HG02884 (cell line): ENCODE results near the gene WWP2.
"Not testable (repeated sequence)": the region's sequence is repeated elsewhere in the genome, so short reads cannot be mapped to it uniquely, and the experiment has no call there.

Source experiments
- ATAC-seq: cut with Tn5 transposase; IDR thresholded peaks from one replicate; pipeline ENCODE4 v1.9.1; 2021; ENCODE audit warnings: mild to moderate bottlenecking, moderate library complexity; ENCODE audit not compliant: unreplicated experiment

WWP2 gene

DNA sequence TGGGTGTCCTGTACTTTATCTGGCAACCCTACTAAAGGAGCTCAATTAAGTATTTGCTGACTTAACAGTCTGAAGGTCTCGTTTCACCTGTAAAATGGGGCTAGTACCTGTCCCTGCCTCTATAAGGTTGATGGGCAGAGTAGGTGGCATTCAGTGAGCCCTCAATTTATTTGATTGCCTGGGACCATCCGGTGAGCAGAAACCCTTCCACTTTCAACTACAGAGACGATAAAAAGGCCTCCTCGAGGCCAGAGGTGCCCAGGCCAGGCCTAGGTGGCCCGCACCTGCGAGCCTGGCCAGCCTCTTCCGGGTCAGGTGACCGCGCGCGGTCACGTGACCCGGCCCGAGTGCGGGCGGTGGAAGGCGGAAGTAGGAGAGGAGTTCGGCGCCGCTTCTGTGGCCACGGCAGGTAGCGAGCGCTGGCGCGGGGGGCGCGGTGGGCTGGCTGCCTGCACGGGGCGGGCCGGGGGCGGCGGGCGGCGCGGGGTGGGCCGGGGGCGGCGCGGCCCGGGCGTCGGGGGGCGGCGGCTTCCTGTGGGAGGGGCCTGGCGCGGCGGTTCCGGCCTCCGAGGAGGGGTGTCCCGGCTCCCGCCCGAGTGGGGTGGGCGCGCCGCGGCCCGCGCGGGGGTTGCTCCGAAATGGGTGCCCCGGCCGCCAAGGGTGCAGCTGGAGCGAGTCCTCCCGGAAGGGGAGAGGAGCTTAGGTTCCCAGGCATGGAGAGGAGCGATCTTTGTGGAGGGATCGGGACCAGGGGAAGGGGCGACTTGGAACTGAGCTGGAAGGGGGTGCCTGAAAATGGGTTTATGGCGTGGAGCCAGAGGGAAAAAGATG, at the start of gene WWP2:
Gene WWP2 (plus strand): TSS at position 350 of the 831 bp plus-strand sequence. CDS start 24,679 bp downstream, outside the sequence.
- ATAC-seq = peak; percentile 77

- ATAC-seq = no peak
Measured at GRCh38 chr16:69712914-69713581, 49.1 kb upstream of the WWP2 start.

- no peak for ATAC-seq
Measured at GRCh38 chr16:69717066-69717465, 45.1 kb upstream of the WWP2 start.

DNA sequence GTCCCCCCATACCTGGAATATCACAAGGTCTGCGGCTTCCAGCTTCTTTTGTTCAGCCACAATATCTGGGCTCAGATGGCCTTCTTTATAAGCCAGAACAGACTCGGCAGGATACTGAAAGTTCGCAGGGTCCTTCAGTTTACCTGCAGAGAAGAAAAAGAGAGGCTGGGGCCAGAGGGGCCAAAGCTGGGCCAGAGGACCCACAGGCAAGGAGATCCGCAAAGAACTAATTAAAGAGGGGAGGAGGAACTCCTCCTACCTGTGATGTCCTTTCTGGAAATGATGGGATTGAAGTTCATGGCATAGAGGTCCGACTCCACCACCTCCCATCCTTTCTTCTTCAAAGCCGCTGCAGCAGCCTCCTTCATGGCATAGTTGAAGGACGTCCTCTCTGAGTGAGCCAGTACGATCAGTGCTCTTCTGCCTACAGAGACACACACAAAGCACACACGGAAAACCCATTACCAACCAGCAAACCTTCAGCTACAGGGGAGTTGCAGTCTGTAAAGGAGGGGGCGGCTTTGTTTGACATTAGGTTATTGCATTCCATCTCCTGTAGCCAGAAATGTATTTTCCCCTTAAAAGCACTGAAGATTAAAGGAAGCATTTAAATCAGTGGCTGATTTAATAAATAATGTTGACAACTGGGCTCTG, 43.9 kb upstream of the WWP2 start:
- no peak for ATAC-seq

DNA sequence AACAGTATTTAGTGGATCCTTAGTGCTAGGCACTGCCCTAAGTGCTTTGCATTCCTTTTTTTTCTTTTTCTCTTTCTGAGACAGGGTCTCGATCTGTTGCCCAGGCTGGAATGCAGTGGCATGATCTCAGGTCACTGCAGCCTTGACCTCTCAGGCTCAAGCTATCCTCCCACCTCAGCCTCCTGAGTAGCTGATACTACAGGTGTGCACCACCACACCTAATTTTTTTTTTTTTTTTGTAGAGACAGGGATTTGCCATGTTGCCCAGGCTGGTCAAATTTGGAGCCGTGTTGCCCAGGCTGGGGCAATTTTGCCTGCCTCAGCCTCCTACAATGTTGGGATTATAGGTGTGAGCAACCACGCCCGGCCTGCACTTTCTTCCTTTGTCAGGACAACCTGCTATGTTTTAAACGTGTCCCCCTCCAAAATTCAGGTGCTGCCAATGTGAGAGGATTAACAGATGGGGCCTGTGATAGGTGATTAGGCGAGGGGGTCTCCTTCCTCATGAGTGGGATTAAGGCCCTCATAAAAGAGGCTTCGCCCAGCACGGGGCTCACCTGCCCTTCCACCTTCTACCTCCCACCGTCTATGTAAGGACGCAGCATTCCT, 41.2 kb upstream of the WWP2 start:
- ATAC-seq = no peak

- no peak for ATAC-seq
Measured at GRCh38 chr16:69721441-69721957, 40.6 kb upstream of the WWP2 start.

GRCh38 chr16:69724414-69724873, 37.7 kb upstream of the WWP2 start:
- no peak for ATAC-seq

DNA sequence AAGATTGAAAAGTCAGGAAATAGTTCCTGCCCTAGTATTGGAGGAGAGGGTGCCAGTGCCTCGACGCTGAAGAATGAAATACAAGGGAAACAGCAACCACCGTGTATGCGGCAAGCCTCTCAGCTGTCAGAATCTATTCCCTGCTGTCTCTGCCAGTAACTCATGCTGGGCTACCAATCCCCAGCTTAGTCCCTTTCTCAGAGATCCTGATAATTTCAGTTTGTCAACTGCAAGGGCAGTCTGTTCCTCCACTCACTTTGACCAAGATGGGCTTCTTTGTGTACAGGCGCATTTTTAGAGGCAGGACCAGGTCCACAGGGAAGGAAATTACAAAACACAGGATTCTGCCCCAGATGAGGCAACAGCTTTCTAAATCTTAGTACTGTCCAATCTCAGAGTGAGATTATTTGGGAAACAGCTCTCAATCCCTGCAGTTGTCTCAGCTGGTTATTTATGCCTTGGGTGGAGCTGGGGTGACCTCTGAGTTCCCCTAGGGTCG, 37.1 kb upstream of the WWP2 start:
- ATAC-seq = no peak

GRCh38 chr16:69725480-69726312, 36.4 kb upstream of the WWP2 start:
- ATAC-seq = no peak

GRCh38 chr16:69726313-69727060, 35.6 kb upstream of the WWP2 start, which contains the start of gene NQO1:
Gene NQO1, minus strand, starts transcription at chr16:69726560. Its CDS starts 121 bp downstream, at chr16:69726439.
- peak; percentile 97 for ATAC-seq

DNA sequence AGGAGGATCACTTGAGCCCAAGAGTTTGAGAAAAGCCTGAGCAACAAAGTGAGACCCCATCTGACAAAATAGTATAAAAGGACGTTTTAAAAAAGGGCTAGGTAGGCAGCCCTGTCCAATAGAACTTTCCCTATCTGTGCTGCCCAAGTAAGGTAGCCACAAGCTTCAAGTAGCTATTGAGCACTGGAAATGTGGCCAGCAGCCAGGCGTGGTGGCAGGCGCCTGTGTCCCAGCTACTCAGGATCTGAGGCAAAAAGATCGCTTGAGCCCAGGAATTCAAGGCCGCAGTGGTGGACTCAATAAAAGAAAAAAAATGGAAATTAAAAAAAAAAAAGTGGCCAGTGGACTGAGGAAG, 34.2 kb upstream of the WWP2 start:
- no peak for ATAC-seq

DNA sequence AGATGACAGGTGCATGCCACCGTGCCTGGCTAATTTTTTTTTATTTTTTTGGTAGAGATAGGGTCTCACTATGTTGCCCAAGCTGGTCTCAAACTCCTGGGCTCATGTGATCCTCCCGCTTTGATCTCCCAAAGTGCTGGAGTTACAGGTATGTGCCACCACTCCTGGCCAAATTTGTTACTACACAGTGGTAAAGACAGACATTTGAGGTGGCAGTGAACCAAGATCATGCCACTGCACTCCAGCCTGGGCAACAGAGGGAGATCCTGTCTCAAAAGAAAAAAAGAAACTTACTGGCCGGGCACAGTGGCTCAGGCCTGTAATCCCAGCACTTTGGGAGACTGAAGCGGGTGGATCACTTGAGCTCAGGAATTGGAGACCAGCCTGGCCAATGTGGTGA, 33.1 kb upstream of the WWP2 start:
- ATAC-seq = not testable (repeated sequence)

GRCh38 chr16:69731280-69731679, 30.9 kb upstream of the WWP2 start:
- ATAC-seq = not testable (repeated sequence)

GRCh38 chr16:69732101-69732500, 30.0 kb upstream of the WWP2 start:
- ATAC-seq = no peak

GRCh38 chr16:69741519-69741918, 20.6 kb upstream of the WWP2 start:
- ATAC-seq = no peak

- no peak for ATAC-seq
Measured at GRCh38 chr16:69741951-69742904, 19.9 kb upstream of the WWP2 start.

DNA sequence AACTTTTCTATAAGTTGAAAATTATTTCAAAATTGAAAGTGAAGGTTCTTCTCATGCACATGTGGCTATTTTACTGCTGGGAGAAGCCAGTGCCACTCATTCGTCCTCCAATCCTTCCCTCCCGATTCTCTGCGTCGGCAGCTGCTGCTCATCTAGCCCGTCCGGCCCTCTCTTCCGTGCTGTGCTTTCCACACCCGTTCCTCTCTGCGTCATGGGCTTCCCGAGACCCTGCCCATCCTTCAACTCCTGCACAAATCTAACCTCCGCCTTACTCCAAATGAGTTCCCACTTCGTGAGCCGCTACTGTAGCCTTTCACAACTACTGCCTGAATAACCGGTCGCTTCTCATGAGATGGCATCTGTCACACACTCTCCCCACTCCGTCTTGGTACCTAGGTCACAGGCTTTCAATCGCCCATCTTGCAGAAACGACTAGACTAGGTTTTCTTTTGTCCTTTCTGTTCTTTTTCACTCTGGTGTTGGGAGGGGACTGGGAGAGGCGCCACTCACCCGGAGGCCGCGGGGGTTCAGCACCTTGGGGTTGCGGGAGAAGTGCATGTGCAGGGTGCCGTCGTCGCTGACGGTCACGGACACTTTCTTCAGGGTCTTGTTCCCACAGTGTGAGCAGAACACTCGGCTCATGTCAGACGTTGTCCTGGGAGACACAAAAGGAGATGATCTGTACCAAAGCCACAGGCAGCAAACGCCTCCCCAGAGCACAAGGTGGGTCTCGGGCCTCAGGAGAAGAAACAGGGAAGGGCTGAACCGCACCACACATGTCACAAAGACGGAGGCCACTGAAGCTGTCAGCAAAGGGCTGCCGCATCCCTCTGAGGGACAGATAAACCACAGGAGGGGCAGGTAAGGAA, 17.5 kb upstream of the WWP2 start:
- ATAC-seq = no peak
